HepG2 (cell line): ENCODE data around the gene NDUFS7. TPM values are rescaled to one million over a fixed set of nuclear protein-coding genes. Genes with fewer than 3 reads are reported as not detected.

Experiments
- ARNTL ChIP-seq: sonication (generic); formaldehyde crosslinking; IDR thresholded peaks from 2 replicates; pipeline ENCODE4 v1.4.0; 2020; ENCODE audit warnings: mild to moderate bottlenecking, missing genetic modification reagents
- FOSL1 ChIP-seq: sonication (generic); formaldehyde crosslinking; IDR thresholded peaks from 2 replicates; pipeline ENCODE4 v1.9.0; 2021; ENCODE audit warnings: missing genetic modification reagents, borderline replicate concordance
- HMGXB3 ChIP-seq: sonication (generic); formaldehyde crosslinking; IDR thresholded peaks from 2 replicates; pipeline ENCODE4 v1.4.0; 2020; ENCODE audit warnings: missing genetic modification reagents, borderline replicate concordance
- JUNB ChIP-seq: sonication (generic); formaldehyde crosslinking; IDR thresholded peaks from 2 replicates; pipeline ENCODE4 v1.8.0; 2022; ENCODE audit warnings: missing genetic modification reagents, mild to moderate bottlenecking, borderline replicate concordance
- KLF15 ChIP-seq: sonication (generic); formaldehyde crosslinking; IDR thresholded peaks from 2 replicates; pipeline ENCODE4 v1.8.1; 2023; ENCODE audit warnings: borderline replicate concordance, mild to moderate bottlenecking, inconsistent platforms, missing genetic modification reagents, mixed read lengths
- MATR3 ChIP-seq: sonication (generic); formaldehyde crosslinking; IDR thresholded peaks from 2 replicates; pipeline ENCODE4 v1.4.0; 2020; ENCODE audit warnings: missing genetic modification reagents
- MLLT10 ChIP-seq: sonication (generic); formaldehyde crosslinking; IDR thresholded peaks from 2 replicates; pipeline ENCODE4 v1.4.0; 2020; ENCODE audit warnings: missing genetic modification reagents
- PCBP1 ChIP-seq: fragments of 200-400 bp; formaldehyde crosslinking; IDR thresholded peaks from 2 replicates; pipeline ENCODE4 v1.6.1; 2017; ENCODE audit warnings: mild to moderate bottlenecking, low read depth, low read length, borderline replicate concordance
- POLR2AphosphoS5 ChIP-seq: IDR thresholded peaks from 2 replicates; pipeline ENCODE4 v1.6.1; 2012; ENCODE audit warnings: low read depth, low read length
- SRSF1 ChIP-seq: fragments of 200-400 bp; formaldehyde crosslinking; optimal IDR thresholded peaks from 2 replicates; pipeline ENCODE3; 2017; ENCODE audit warnings: mild to moderate bottlenecking, low read depth, low read length, moderate library complexity
- THAP9 ChIP-seq: sonication (generic); formaldehyde crosslinking; IDR thresholded peaks from 2 replicates; pipeline ENCODE4; 2020; ENCODE audit warnings: missing genetic modification reagents, mild to moderate bottlenecking, borderline replicate concordance
- ZBED4 ChIP-seq: sonication (generic); formaldehyde crosslinking; IDR thresholded peaks from 2 replicates; pipeline ENCODE4 v1.4.0; 2020; ENCODE audit warnings: missing genetic modification reagents, borderline replicate concordance
- ZKSCAN8 ChIP-seq: IDR thresholded peaks from 2 replicates; pipeline ENCODE4 v1.6.1; 2016; ENCODE audit warnings: borderline replicate concordance, missing genetic modification reagents, missing compliant biosample characterization
- polyA plus RNA-seq, 8 experiments: library from polyadenylated mRNA; depleted of rRNA in 3 of 8; stranded (reverse) in 7 of 8; unstranded in 1 of 8; fragments of >200 nt; fragmentation: Illumina TruSeq in 4 of 8; extraction: Trizol in 4 of 8; gene quantifications; 2 replicates each; pipeline versions ENCODE4 v1.2.1 to v1.2.3, GENCODE V29; 2011 to 2016; ENCODE audit warnings: low read depth in 4 of 8, missing spikeins in 1 of 8, mixed read lengths in 1 of 8; ENCODE audit not compliant: insufficient read depth in 1 of 8
- total RNA-seq, 5 experiments: library from RNA; depleted of rRNA; stranded (reverse); fragments of >200 nt; fragmentation: Illumina TruSeq; extraction: Trizol; gene quantifications; 2 replicates each; pipeline ENCODE4 v1.2.3, GENCODE V29; 2016; ENCODE audit warnings: low read depth in 1 of 5

The NDUFS7 gene
- total and polyA plus RNA-seq, 2 of the 13 experiments (the other 11 are each of a cell fraction or from before 2014, with no cell fraction given) = 34.3 to 66.9 TPM

GRCh38 chr19:1425902-1426301, 42.2 kb downstream of the NDUFS7 start (continued):
- TF ChIP-seq HMGXB3 (CRISPR knock-in tag) = no peak
- no peak for TF ChIP-seq ARNTL (CRISPR knock-in tag)
- no peak for TF ChIP-seq THAP9 (CRISPR knock-in tag)
- TF ChIP-seq POLR2AphosphoS5 = no peak
- TF ChIP-seq FOSL1 (CRISPR knock-in tag) = no peak
- TF ChIP-seq MLLT10 (CRISPR knock-in tag) = no peak
- TF ChIP-seq MATR3 = no peak
- no peak for TF ChIP-seq ZBED4
- no peak for TF ChIP-seq ZKSCAN8
- no peak for TF ChIP-seq SRSF1
- no peak for TF ChIP-seq KLF15 (CRISPR knock-in tag)
- TF ChIP-seq JUNB (CRISPR knock-in tag) = no peak
- no peak for TF ChIP-seq PCBP1
